HCT116 (cell line): ENCODE data around the gene VAT1.

ENCODE experiments used
- POLR2AphosphoS5 ChIP-seq: IDR thresholded peaks from 2 replicates; pipeline ENCODE4 v1.6.1; 2011; ENCODE audit warnings: mild to moderate bottlenecking, low read depth, low read length, moderate library complexity
- TF ChIP-seq, protein P1 (sequence below): IDR thresholded peaks from 2 replicates; pipeline ENCODE4 v1.6.1; 2012
- TF ChIP-seq, protein P2 (sequence below), 3 experiments: fragments of 200-600 bp in 1 of 3; sonication (generic) in 1 of 3; IDR thresholded peaks in 2 of 3; conservative IDR thresholded peaks in 1 of 3; 2 replicates each; pipeline ENCODE4 v1.5.1; 2012 to 2017; ENCODE audit warnings: low read depth in 2 of 3, low read length in 2 of 3, antibody characterized with exemption in 1 of 3, borderline replicate concordance in 1 of 3, control low read depth in 1 of 3, mild to moderate bottlenecking in 1 of 3, mixed read lengths in 1 of 3, mixed run types in 1 of 3, moderate library complexity in 1 of 3; ENCODE audit not compliant: insufficient read depth in 1 of 3

DNA sequence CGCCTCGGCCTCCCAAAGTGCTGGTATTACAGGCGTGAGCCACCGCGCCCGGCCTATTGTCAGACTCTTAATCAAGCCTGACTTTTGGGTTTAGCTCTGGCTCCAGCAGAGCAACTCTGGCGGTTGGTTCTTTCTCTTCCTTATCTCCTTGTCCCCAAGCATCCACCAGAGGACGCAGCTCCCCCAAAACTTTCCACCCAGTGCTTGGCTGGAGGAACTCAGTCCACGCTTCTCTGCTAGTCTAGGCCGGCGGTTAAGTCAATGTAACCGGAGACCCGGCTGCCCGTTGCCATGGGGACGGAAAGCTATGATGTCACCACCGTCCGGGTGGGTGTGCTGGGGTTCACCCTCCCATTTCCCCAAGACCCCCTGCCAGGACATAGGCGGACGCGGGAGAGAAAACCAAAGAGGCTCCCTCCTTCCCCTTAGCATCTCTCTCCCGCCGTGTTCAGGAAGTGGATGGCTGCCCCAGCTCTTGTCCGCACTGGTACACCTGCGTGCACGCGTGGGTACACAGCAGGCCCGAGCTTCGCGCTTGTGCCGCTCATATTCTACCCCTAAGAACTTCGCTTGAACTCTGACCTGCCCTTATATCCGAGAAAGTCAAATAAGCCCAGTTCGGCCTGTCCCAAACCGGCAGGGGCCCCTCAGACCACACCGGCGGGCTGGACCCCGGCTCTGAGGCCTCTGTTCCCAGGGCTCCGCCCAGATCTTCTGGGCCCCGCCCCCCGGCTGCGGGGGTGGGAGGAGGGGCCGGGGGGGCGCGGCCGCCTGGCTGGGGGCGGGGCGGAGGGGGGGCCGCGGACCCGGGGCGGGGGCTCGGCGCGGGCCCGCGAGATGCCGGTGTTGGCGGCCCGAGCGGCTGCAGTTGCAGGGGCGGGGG, 2.5 kb upstream of the VAT1 start, which contains the start of gene RND2:
- TF ChIP-seq POLR2AphosphoS5 = peak; percentile 57
- TF ChIP-seq, protein P1, sequence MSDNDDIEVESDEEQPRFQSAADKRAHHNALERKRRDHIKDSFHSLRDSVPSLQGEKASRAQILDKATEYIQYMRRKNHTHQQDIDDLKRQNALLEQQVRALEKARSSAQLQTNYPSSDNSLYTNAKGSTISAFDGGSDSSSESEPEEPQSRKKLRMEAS = peak; percentile 68
- TF ChIP-seq, protein P2, sequence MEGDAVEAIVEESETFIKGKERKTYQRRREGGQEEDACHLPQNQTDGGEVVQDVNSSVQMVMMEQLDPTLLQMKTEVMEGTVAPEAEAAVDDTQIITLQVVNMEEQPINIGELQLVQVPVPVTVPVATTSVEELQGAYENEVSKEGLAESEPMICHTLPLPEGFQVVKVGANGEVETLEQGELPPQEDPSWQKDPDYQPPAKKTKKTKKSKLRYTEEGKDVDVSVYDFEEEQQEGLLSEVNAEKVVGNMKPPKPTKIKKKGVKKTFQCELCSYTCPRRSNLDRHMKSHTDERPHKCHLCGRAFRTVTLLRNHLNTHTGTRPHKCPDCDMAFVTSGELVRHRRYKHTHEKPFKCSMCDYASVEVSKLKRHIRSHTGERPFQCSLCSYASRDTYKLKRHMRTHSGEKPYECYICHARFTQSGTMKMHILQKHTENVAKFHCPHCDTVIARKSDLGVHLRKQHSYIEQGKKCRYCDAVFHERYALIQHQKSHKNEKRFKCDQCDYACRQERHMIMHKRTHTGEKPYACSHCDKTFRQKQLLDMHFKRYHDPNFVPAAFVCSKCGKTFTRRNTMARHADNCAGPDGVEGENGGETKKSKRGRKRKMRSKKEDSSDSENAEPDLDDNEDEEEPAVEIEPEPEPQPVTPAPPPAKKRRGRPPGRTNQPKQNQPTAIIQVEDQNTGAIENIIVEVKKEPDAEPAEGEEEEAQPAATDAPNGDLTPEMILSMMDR (IDR thresholded peaks at IDR 0.05 in 2 of 3, conservative IDR thresholded peaks at IDR 0.05 in 1 of 3; ENCODE audit: borderline replicate concordance in 1 of 3, insufficient read depth in 1 of 3, low read depth in 2 of 3, low read length in 2 of 3) = peak in 2 of 3 experiments; percentile 63 to 75; a peak in 5 of 6 replicates
